Parathyroid adenoma (tissue), 2 donors: ENCODE data around the gene CELA2A.
"Not testable (repeated sequence)": the region's sequence is repeated elsewhere in the genome, so short reads cannot be mapped to it uniquely, and the experiment has no call there.

Source experiments
- H2AFZ ChIP-seq: fragments of 300-600 bp; sonication (generic); one replicate; pipeline ENCODE4 v1.7.0; 2017; ENCODE audit warnings: antibody characterized with exemption, mild to moderate bottlenecking
- H3K27ac ChIP-seq: fragments of 300-600 bp; sonication (generic); one replicate; pipeline ENCODE4 v1.7.0; 2017
- H3K27me3 ChIP-seq: fragments of 300-600 bp; sonication (generic); one replicate; pipeline ENCODE4 v1.7.0; 2017; ENCODE audit warnings: low read length; ENCODE audit not compliant: control insufficient read depth, insufficient read depth
- H3K36me3 ChIP-seq: fragments of 300-600 bp; sonication (generic); one replicate; pipeline ENCODE4 v1.7.0; 2017; ENCODE audit warnings: low read length; ENCODE audit not compliant: control insufficient read depth, insufficient read depth
- H3K4me1 ChIP-seq: fragments of 300-600 bp; sonication (generic); one replicate; pipeline ENCODE4 v1.7.0; 2017; ENCODE audit warnings: control low read depth
- H3K4me2 ChIP-seq: fragments of 300-600 bp; sonication (generic); one replicate; pipeline ENCODE4 v1.7.0; 2017; ENCODE audit warnings: low read length
- H3K4me3 ChIP-seq: fragments of 300-600 bp; sonication (generic); one replicate; pipeline ENCODE4 v1.7.0; 2017; ENCODE audit warnings: low read depth, low read length
- H3K79me2 ChIP-seq: fragments of 300-600 bp; sonication (generic); one replicate; pipeline ENCODE4 v1.7.0; 2017; ENCODE audit warnings: control low read depth
- H3K9ac ChIP-seq: fragments of 300-600 bp; sonication (generic); one replicate; pipeline ENCODE4 v1.7.0; 2017; ENCODE audit warnings: mild to moderate bottlenecking
- H3K9me3 ChIP-seq: fragments of 300-600 bp; sonication (generic); one replicate; pipeline ENCODE4 v1.7.0; 2017; ENCODE audit warnings: low read length; ENCODE audit not compliant: control insufficient read depth
- TF ChIP-seq, protein P1 (sequence below): fragments of 300-600 bp; sonication (generic); IDR thresholded peaks from one replicate; pipeline ENCODE4 v1.7.0; 2017; ENCODE audit warnings: antibody characterized with exemption, mild to moderate bottlenecking
- donor health status: primary hyperparathyroidism.

CELA2A gene

GRCh38 chr1:15513192-15513591, 56.7 kb downstream of the CELA2A start:
- H3K79me2 ChIP-seq = no peaks in the 10 kb centered on the region
- no peak overlapping the region for H3K9ac ChIP-seq
- H3K27ac ChIP-seq = no peak overlapping the region
- H3K4me2 ChIP-seq = no peak overlapping the region
- TF ChIP-seq, protein P1, sequence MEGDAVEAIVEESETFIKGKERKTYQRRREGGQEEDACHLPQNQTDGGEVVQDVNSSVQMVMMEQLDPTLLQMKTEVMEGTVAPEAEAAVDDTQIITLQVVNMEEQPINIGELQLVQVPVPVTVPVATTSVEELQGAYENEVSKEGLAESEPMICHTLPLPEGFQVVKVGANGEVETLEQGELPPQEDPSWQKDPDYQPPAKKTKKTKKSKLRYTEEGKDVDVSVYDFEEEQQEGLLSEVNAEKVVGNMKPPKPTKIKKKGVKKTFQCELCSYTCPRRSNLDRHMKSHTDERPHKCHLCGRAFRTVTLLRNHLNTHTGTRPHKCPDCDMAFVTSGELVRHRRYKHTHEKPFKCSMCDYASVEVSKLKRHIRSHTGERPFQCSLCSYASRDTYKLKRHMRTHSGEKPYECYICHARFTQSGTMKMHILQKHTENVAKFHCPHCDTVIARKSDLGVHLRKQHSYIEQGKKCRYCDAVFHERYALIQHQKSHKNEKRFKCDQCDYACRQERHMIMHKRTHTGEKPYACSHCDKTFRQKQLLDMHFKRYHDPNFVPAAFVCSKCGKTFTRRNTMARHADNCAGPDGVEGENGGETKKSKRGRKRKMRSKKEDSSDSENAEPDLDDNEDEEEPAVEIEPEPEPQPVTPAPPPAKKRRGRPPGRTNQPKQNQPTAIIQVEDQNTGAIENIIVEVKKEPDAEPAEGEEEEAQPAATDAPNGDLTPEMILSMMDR = no peak
- H3K9me3 ChIP-seq = no peaks in the 10 kb centered on the region
- H3K4me1 ChIP-seq = no peaks in the 10 kb centered on the region
- no peak overlapping the region for H2AFZ ChIP-seq
- no peaks in the 10 kb centered on the region for H3K27me3 ChIP-seq
- H3K4me3 ChIP-seq = no peak overlapping the region
- no peaks in the 10 kb centered on the region for H3K36me3 ChIP-seq

DNA sequence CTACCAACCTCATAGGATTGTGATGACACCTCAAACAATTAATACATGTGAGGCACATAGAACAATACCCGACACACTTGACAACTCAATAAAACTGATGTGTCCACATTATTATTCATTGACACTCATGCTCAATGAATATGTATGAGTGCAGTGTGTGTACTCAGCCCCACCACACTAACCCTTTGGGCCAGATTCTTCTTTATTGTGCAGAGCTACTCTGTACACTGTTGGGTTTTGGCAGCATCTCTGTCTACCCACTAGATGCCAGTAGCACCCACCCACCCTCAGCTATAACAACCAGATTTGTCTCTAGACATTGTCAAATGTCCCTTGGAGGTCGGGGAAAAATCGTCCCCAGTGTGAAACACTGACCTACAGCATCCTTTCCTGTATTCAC, 57.4 kb downstream of the CELA2A start:
- H3K27ac ChIP-seq = no peak overlapping the region
- no peak overlapping the region for H3K9ac ChIP-seq
- H3K36me3 ChIP-seq = no peaks in the 10 kb centered on the region
- no peak overlapping the region for H2AFZ ChIP-seq
- no peak overlapping the region for H3K4me3 ChIP-seq
- no peaks in the 10 kb centered on the region for H3K9me3 ChIP-seq
- no peaks in the 10 kb centered on the region for H3K27me3 ChIP-seq
- H3K4me1 ChIP-seq = no peaks in the 10 kb centered on the region
- no peak overlapping the region for H3K4me2 ChIP-seq
- no peaks in the 10 kb centered on the region for H3K79me2 ChIP-seq
- TF ChIP-seq, protein P1 = no peak

DNA sequence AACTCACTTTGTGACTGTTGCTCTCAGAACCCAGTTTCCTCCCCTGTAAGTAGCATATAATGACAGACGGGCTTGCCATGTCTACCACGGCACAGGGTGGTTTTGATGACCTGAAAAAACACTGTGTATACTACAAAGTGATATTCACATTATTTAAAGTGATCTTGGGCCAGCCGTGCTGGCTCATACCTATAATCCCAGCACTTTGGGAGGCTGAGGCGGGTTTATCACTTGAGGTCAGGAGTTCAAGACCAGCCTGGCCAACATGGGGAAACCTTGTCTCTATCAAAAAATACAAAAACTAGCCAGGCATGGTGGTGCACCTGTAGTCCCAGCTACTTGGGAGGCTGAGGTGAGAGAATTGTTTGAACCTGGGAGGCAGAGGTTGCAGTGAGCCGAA, 58.0 kb downstream of the CELA2A start:
- not testable (repeated sequence) for H3K4me1 ChIP-seq, H3K9ac ChIP-seq, H3K27me3 ChIP-seq, H3K36me3 ChIP-seq, H2AFZ ChIP-seq, H3K27ac ChIP-seq, H3K4me3 ChIP-seq, H3K79me2 ChIP-seq, H3K4me2 ChIP-seq, H3K9me3 ChIP-seq

DNA sequence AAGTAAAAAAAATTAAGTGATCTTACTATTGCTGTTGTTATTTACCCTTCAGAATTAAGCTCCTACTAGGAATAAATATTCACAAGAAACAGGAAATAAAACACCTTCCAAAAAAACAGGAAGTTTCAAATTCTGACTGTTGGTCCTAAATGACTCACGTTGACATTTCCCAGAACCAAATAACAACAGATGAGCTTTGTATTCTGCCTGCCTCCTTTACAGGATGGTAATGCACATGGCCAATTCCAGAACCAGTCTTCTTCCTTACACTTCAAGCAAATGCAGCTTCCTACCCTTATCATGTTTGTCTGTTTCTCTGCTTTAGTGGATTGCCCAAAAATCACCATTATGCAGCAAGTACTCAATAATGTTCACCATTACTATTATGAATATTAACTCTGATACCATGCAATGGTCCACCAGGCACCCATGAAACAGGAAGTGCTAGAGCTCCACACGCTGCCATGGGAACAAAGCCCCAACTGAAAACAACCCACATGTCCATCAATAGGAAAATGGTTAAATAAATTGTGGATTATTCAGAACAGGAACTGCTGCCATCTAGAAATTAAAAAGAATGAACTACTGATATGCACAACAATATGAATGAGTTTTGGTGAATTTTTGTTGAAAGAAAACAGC, 58.6 kb downstream of the CELA2A start:
- no peaks in the 10 kb centered on the region for H3K4me1 ChIP-seq
- no peak overlapping the region for H3K9ac ChIP-seq
- H3K36me3 ChIP-seq = no peaks in the 10 kb centered on the region
- H3K4me3 ChIP-seq = no peak overlapping the region
- no peak overlapping the region for H3K27ac ChIP-seq
- H3K79me2 ChIP-seq = no peaks in the 10 kb centered on the region
- H3K27me3 ChIP-seq = no peaks in the 10 kb centered on the region
- TF ChIP-seq, protein P1 = no peak
- no peaks in the 10 kb centered on the region for H3K9me3 ChIP-seq
- no peak overlapping the region for H2AFZ ChIP-seq
- no peak overlapping the region for H3K4me2 ChIP-seq

- H2AFZ ChIP-seq = no peak overlapping the region
- H3K79me2 ChIP-seq = peaks cover 3% of the 10 kb centered on the region
- H3K9ac ChIP-seq = no peak overlapping the region
- no peaks in the 10 kb centered on the region for H3K9me3 ChIP-seq
- H3K27me3 ChIP-seq = no peaks in the 10 kb centered on the region
- H3K4me2 ChIP-seq = no peak overlapping the region
- H3K36me3 ChIP-seq = no peaks in the 10 kb centered on the region
- H3K4me3 ChIP-seq = no peak overlapping the region
- no peaks in the 10 kb centered on the region for H3K4me1 ChIP-seq
- TF ChIP-seq, protein P1 = no peak
- H3K27ac ChIP-seq = no peak overlapping the region
Observed at GRCh38 chr1:15519625-15520024, 63.1 kb downstream of the CELA2A start.

- H3K27ac ChIP-seq, H3K4me3 ChIP-seq, H2AFZ ChIP-seq, H3K4me1 ChIP-seq, H3K27me3 ChIP-seq, H3K79me2 ChIP-seq, H3K9ac ChIP-seq, H3K36me3 ChIP-seq, H3K9me3 ChIP-seq, H3K4me2 ChIP-seq: not testable (repeated sequence)
Observed at GRCh38 chr1:15521206-15521906, 64.8 kb downstream of the CELA2A start.
